Heart left ventricle (tissue), 16 donors: ENCODE data around the gene ZFAND3. TPM values are rescaled to one million over a fixed set of nuclear protein-coding genes. Genes with fewer than 3 reads are reported as not detected.

Source experiments
- ATAC-seq, 4 donors: fragments of 200-7000 bp; cut with Tn5 transposase; one replicate each; pipeline ENCODE4 v1.9.1; 2020 to 2022; ENCODE audit warnings: moderate library complexity in 4 of 4, mild to moderate bottlenecking in 3 of 4, moderate number of reproducible peaks in 1 of 4
- DNase-seq, 5 donors: peaks; one replicate each; pipeline ENCODE4 v3.0.0-alpha.2; 2020
- H3K27ac ChIP-seq, 12 donors: fragments of 200-600 bp; sonication (generic) in 4 of 12; one replicate each; pipeline versions ENCODE4 v1.5.0 to v1.8.0; 2016 to 2022; ENCODE audit warnings: mild to moderate bottlenecking in 2 of 12
- H3K27me3 ChIP-seq, 9 donors: fragments of 200-600 bp; sonication (generic) in 2 of 9; one replicate each; pipeline versions ENCODE4 v1.5.1 to v1.8.0; 2016 to 2022; ENCODE audit warnings: mild to moderate bottlenecking in 3 of 9
- H3K36me3 ChIP-seq, 9 donors: fragments of 200-600 bp; sonication (generic) in 2 of 9; one replicate each; pipeline versions ENCODE4 v1.5.0 to v1.8.0; 2018 to 2022; ENCODE audit warnings: mild to moderate bottlenecking in 2 of 9
- H3K4me1 ChIP-seq, 12 donors: fragments of 200-600 bp; sonication (generic) in 4 of 12; one replicate each; pipeline versions ENCODE4 v1.5.0 to v1.8.0; 2016 to 2022; ENCODE audit warnings: mild to moderate bottlenecking in 3 of 12
- H3K4me3 ChIP-seq, 12 donors: fragments of 200-600 bp; sonication (generic) in 4 of 12; one replicate each; pipeline versions ENCODE4 v1.5.0 to v1.8.0; 2017 to 2022; ENCODE audit warnings: mild to moderate bottlenecking in 9 of 12, moderate library complexity in 4 of 12
- H3K9me3 ChIP-seq, 12 donors: fragments of 200-600 bp; sonication (generic) in 4 of 12; one replicate each; pipeline versions ENCODE4 v1.5.0 to v1.8.0; 2016 to 2022; ENCODE audit warnings: mild to moderate bottlenecking in 1 of 12
- CTCF ChIP-seq, 12 donors: fragments of 200-600 bp; sonication (generic) in 4 of 12; IDR thresholded peaks; one replicate each; pipeline versions ENCODE4 v1.5.0 to v1.8.0; 2018 to 2022; ENCODE audit warnings: antibody characterized with exemption in 12 of 12, mild to moderate bottlenecking in 5 of 12
- POLR2A ChIP-seq, 2 donors: fragments of 450-650 bp; IDR thresholded peaks; one replicate each; pipeline ENCODE4 v1.6.1; 2017; ENCODE audit warnings: antibody characterized with exemption in 2 of 2, mild to moderate bottlenecking in 2 of 2, moderate library complexity in 2 of 2
- WGBS, 4 donors: extraction: QIAGEN DNeasy Blood & Tissue Kit in 2 of 4; methylation state at CpG; one replicate each; pipeline versions ENCODE4 v1.1.5 to v1.1.7; 2013 to 2018; 5-methylcytosine and 5-hydroxymethylcytosine counted together
- intact Hi-C, 10 donors: fragments of 100-400 bp; cut with DNase I; formaldehyde crosslinking; loops; one replicate each; pipeline versions ENCODE4 v1.11.1 to v1.14.2; 2022
- polyA plus RNA-seq, 2 donors: library from polyadenylated mRNA; stranded (reverse); fragments of 200-250 nt; gene quantifications; one replicate each; pipeline ENCODE4 v1.2.3, GENCODE V29; 2013
- total RNA-seq, 9 donors: library from RNA; depleted of rRNA in 2 of 9; stranded (reverse); fragments of >200 nt in 2 of 9; fragmentation: NEBNext Ultra II Directional in 3 of 9; extraction: Animal tissue kit (Norgen Biotek cat#: 25700) in 3 of 9; gene quantifications; one replicate each; pipeline versions ENCODE4 v1.1.0 to v1.2.4, GENCODE V29; 2016 to 2023
- donor health status: ischemic (EF 13 %, LVEDD 7.1; RV severe dilation, severe dysfunction).
- donor health status: healthy with polysubstance abuse.
- donor health status: DM: no; HTN: yes; CAD: no.
- donor health status: DM: no; HTN: no; CAD: no.
- donor health status: ischemic (EF 25% LVEDD 6.9; RV normal size, moderate dysfunction).
- donor health status: ischemic (EF 25% LVEDD 5.7; RV mildly dilated, moderate dysfunction).
- donor health status: healthy.
- donor health status: DM: yes; HTN: yes; CAD: no.
- donor health status: ischemic (EF 35%, LVEDD 5.7; RV mildly dilated, moderate dysfunction).
- donor health status: nonischemic (EF 11% LVEDD 7.7; RV severe dilation, severe dysfunction).
- donor health status: DM: yes; HTN: yes; CAD: no.
- donor health status: PGD.
- donor health status: ischemic (EF 29% LVEDD 5.4; RV normal size, mild dysfunction).
- donor health status: nonischemic (EF 23%, LVEDD 6.1; RV moderate dilation, normal function).

Gene ZFAND3
- total and polyA plus RNA-seq, 11 donors, result 29.1 to 114 (median 88.2) TPM

DNA sequence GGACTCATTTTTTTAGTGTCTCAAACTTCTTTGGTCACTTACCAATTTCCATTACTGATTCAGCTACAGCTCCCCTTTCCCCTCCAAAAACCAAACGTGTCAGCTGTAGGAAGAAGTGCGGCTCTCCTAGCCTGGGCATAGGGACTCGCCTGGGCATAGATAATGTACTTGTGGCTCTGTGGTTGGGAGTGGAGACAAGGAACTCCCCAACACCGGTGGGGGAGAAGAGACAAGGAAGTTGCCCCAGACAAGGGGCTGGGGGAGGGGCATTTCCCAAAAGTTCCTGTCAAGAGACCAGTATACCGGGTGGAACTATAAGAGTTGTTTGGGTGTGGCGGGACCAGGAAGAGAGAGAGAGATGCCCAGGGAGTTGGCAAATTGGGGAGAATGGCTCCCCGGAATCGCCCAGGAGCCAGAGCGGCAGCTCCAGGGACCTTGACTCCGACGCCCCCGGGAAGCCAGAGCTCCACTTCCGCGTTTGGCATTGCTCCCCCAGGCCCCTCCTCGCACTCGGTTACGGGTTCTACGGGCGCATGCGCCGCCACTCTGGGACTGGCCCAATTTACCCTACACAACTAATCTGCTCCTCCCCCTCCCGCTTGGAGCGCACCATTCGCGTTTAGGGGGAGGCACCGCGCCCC lies 871 bp upstream of the ZFAND3 start:
- H3K27ac ChIP-seq, result peak overlapping the region; percentile 84 to 100 (median 98)
- no peak for TF ChIP-seq CTCF (IDR thresholded peaks at IDR 0.05)
- peak in 1 of 2 donors; percentile 84 for TF ChIP-seq POLR2A (IDR thresholded peaks at IDR 0.05)
- no peaks in the 10 kb centered on the region for H3K9me3 ChIP-seq
- H3K27me3 ChIP-seq, result no peaks in the 10 kb centered on the region
- peaks cover 7 to 44% (median 34%) of the 10 kb centered on the region in 12 donors for H3K4me1 ChIP-seq
- H3K4me3 ChIP-seq, result peak overlapping the region; percentile 59 to 96 (median 86)
- DNase-seq, result peak; percentile 97 to 99 (median 98)
- ATAC-seq, result peak; percentile 90 to 95 (median 92)
- 0% methylated on average over 11 to 27 of the region's 27 CpGs for WGBS, 4 donors
- H3K36me3 ChIP-seq, result no peaks in the 10 kb centered on the region
- intact Hi-C loops, result no loop called here

DNA sequence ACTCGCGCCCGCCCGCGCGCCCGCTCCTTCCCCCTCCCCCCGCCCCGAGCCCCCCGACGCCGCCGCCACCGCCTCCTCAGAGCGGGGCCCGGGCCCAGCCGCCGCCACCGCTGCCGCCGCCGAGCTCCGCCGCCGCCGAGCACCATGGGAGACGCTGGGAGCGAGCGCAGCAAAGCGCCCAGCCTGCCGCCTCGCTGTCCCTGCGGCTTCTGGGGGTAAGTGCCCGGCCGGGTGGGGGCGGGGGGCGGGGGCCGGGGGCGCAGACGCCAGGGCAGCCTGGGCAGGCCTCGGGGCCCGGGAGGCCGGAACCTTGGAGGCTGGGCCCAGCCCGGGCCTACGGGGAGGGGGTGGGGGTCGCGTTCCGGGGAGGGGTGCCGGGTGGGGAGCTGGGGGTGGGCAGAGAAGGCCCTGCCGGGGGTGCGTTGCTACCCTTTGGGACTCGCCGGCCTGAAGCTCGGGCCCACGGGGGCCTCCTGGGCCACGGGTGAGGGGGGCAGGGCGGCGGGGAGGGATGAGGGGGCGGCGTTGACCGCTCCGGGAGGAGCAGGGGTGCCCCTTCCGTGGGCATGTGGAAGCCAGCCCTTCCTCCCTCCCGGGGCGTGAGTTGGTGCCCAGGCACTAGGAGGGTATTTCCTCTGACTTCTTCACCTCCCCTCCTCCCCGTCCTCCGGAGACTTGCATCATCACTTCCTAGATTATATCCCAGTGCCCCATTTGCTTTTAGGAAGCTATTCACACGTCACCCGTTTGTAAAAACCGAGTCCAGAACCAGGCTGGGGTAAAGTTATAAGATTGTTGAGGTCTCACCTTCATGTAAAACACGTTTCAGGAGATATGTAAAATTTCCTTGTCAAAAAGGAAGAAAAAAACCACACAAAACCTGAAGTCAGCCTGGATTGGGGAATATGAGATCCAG lies 533 bp downstream of the ZFAND3 start:
- intact Hi-C loops, result loop anchor here in 3 of 10 donors (5.0 to 10.0 kb wide), 3 partner anchors 37 to 185 kb away; no protein-coding TSS in a partner anchor
- H3K4me3 ChIP-seq, result peak overlapping the region; percentile 59 to 96 (median 86)
- TF ChIP-seq POLR2A (IDR thresholded peaks at IDR 0.05), result no peak
- TF ChIP-seq CTCF (IDR thresholded peaks at IDR 0.05), result no peak
- 0 to 1% (median 1%) methylated on average over 11 to 70 of the region's 71 CpGs for WGBS, 4 donors
- H3K27me3 ChIP-seq, result no peaks in the 10 kb centered on the region
- peak in 3 of 4 donors; percentile 14 to 23 (median 22) for ATAC-seq
- H3K4me1 ChIP-seq, result peaks cover 7 to 58% (median 44%) of the 10 kb centered on the region in 12 donors
- peak overlapping the region; percentile 84 to 100 (median 98) for H3K27ac ChIP-seq
- H3K9me3 ChIP-seq, result no peaks in the 10 kb centered on the region
- H3K36me3 ChIP-seq, result no peaks in the 10 kb centered on the region
- DNase-seq, result peak; percentile 60 to 77 (median 70)

DNA sequence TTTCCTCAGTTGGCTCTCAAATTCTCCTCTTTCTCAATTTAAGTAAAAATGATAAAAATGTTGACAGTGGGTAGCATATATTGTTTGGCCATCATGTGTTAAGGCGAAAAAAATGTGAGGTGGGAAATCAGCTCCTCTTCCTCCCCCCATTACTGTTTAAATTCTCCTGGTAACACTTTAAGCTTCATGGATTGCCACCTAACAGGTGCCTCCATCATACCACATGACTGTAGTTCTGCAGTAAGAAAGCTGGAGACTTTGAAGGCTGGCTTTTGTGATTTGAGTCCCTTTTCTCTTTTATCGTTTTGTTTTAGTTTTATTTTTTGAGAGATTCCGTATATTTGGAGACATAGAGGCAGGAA lies 1.2 kb downstream of the ZFAND3 start:
- DNase-seq (no peak), ATAC-seq (no peak)
- Histone ChIP-seq H3K27me3 (no peaks in the 10 kb centered on the region), H3K4me3 (peak overlapping the region; percentile 59 to 96 (median 86)), H3K27ac (peak overlapping the region in 11 of 12 donors; percentile 84 to 100 (median 98)), H3K4me1 (peaks cover 7 to 64% (median 50%) of the 10 kb centered on the region in 12 donors), H3K36me3 (no peaks in the 10 kb centered on the region), H3K9me3 (no peaks in the 10 kb centered on the region)
- intact Hi-C loops, result loop anchor here in 3 of 10 donors (5.0 to 10.0 kb wide), 3 partner anchors 37 to 184 kb away; no protein-coding TSS in a partner anchor
- no peak for TF ChIP-seq POLR2A (IDR thresholded peaks at IDR 0.05)
- TF ChIP-seq CTCF (IDR thresholded peaks at IDR 0.05), result no peak
- WGBS, 4 donors, result 37 to 44% (median 42%) methylated on average over 3 of the region's 3 CpGs

DNA sequence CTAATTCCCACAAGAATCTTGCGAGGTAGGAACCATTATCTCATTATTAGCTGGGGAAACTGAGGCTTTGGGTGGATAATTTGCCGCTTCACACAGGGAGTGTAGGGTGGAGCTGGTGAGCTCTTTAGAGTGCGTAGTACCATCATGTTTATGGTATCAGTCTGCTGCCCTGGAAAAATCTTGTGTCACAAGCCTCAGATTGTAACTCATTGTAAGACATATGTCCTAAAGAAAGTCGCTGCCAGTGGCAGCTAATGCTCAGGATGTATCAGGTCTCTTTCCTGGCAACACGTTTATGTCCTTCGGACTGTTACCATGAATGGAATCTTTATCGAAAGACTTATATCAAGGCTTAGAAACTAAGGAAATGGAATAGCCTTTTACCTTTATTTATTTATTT lies 1.9 kb downstream of the ZFAND3 start:
- 66 to 73% (median 70%) methylated on average over 7 of the region's 7 CpGs for WGBS, 4 donors
- H3K36me3 ChIP-seq, result no peaks in the 10 kb centered on the region
- TF ChIP-seq POLR2A (IDR thresholded peaks at IDR 0.05) (no peak), CTCF (IDR thresholded peaks at IDR 0.05) (no peak)
- intact Hi-C loops, result loop anchor here in 3 of 10 donors (5.0 to 10.0 kb wide), 3 partner anchors 36 to 183 kb away; no protein-coding TSS in a partner anchor
- ATAC-seq (no peak), DNase-seq (no peak)
- H3K4me1 ChIP-seq, result peaks cover 7 to 71% (median 56%) of the 10 kb centered on the region in 12 donors
- no peak overlapping the region for H3K27ac ChIP-seq
- peak overlapping the region in 8 of 12 donors; percentile 67 to 96 (median 87) for H3K4me3 ChIP-seq
- no peaks in the 10 kb centered on the region for H3K9me3 ChIP-seq
- no peaks in the 10 kb centered on the region for H3K27me3 ChIP-seq
